HG03432 (cell line): ENCODE data around the gene KCNK4.

Experiments
- ATAC-seq: cut with Tn5 transposase; IDR thresholded peaks from one replicate; pipeline ENCODE4 v1.9.1; 2021; ENCODE audit warnings: mild to moderate bottlenecking, moderate library complexity; ENCODE audit not compliant: unreplicated experiment

KCNK4 gene

GRCh38 chr11:64289002-64289564 is 2.0 kb upstream of the KCNK4 start:
- ATAC-seq = no peak

GRCh38 chr11:64290352-64291261 is 495 bp upstream of the KCNK4 start:
- ATAC-seq = no peak

- ATAC-seq = no peak
Observed at GRCh38 chr11:64291752-64292459, 804 bp downstream of the KCNK4 start.

GRCh38 chr11:64292460-64293254 is 1.6 kb downstream of the KCNK4 start:
- no peak for ATAC-seq

- no peak for ATAC-seq
Observed at GRCh38 chr11:64294774-64295173, 3.7 kb downstream of the KCNK4 start.

GRCh38 chr11:64295760-64296159 is 4.7 kb downstream of the KCNK4 start:
- ATAC-seq = no peak

- no peak for ATAC-seq
Observed at GRCh38 chr11:64296236-64296635, 5.1 kb downstream of the KCNK4 start.

GRCh38 chr11:64296830-64297698 is 6.0 kb downstream of the KCNK4 start:
- no peak for ATAC-seq

GRCh38 chr11:64297699-64298358 is 6.7 kb downstream of the KCNK4 start:
- ATAC-seq = no peak

GRCh38 chr11:64298966-64299846 is 8.1 kb downstream of the KCNK4 start:
- ATAC-seq = no peak

GRCh38 chr11:64299847-64300648 is 8.9 kb downstream of the KCNK4 start, which contains the start of gene CATSPERZ:
TSS of gene CATSPERZ (plus strand) at chr11:64300358. CDS start at chr11:64300411, 53 bp downstream.
- no peak for ATAC-seq

- no peak for ATAC-seq
Observed at GRCh38 chr11:64303109-64304031, 12.3 kb downstream of the KCNK4 start.

- no peak for ATAC-seq
Observed at GRCh38 chr11:64304032-64304315, 12.9 kb downstream of the KCNK4 start.

- peak; percentile 35 for ATAC-seq
Observed at GRCh38 chr11:64304316-64305072, 13.4 kb downstream of the KCNK4 start.

- peak; percentile 70 for ATAC-seq
Observed at GRCh38 chr11:64305075-64305690, 14.1 kb downstream of the KCNK4 start, which contains the start of gene ESRRA. TSS of gene ESRRA (plus strand) at chr11:64305524. CDS start at chr11:64307180, 1,656 bp downstream.
